H1 (cell line): Measurements from ENCODE around the gene ZSCAN4. TPM values are rescaled to one million over a fixed set of nuclear protein-coding genes. Genes with fewer than 3 reads are reported as not detected.

ENCODE experiments used
- CBX5 ChIP-seq: fragments of 300-800, 300-1000 bp; sonication (generic); IDR thresholded peaks from 2 replicates; pipeline ENCODE4 v1.7.1; 2016; ENCODE audit warnings: antibody characterized with exemption, low read length, low read depth
- HDAC2 ChIP-seq, 2 experiments: fragments of 300-600 bp in 1 of 2; sonication (generic) in 1 of 2; IDR thresholded peaks; 2 replicates each; pipeline ENCODE4 v1.6.1; 2011 to 2012; ENCODE audit warnings: low read depth in 2 of 2, low read length in 2 of 2, mild to moderate bottlenecking in 2 of 2, moderate library complexity in 2 of 2, borderline replicate concordance in 1 of 2, inconsistent platforms in 1 of 2
- RAD21 ChIP-seq, 2 experiments: IDR thresholded peaks in 1 of 2; conservative IDR thresholded peaks in 1 of 2; 2 replicates each; pipeline ENCODE4 v1.6.1; 2011; ENCODE audit warnings: low read depth in 2 of 2, low read length in 2 of 2, improper control_type of control experiment in 1 of 2, inconsistent platforms in 1 of 2, mild to moderate bottlenecking in 1 of 2, moderate library complexity in 1 of 2
- TAF1 ChIP-seq: IDR thresholded peaks from 2 replicates; pipeline ENCODE4 v1.6.1; 2011; ENCODE audit warnings: mild to moderate bottlenecking, low read depth, low read length
- TEAD4 ChIP-seq: IDR thresholded peaks from 2 replicates; pipeline ENCODE4 v1.6.1; 2012; ENCODE audit warnings: low read depth, low read length, inconsistent platforms, mixed read lengths
- YY1 ChIP-seq: IDR thresholded peaks from 2 replicates; pipeline ENCODE4 v1.6.1; 2011; ENCODE audit warnings: low read depth, mild to moderate bottlenecking, low read length
- polyA plus RNA-seq, 7 experiments: library from polyadenylated mRNA; depleted of rRNA in 3 of 7; stranded (reverse) in 5 of 7; unstranded in 2 of 7; fragments of >200 nt in 5 of 7; fragments of 200-250 nt in 2 of 7; gene quantifications; 1 replicate in 5 of 7; 2 replicates in 1 of 7; 4 replicates in 1 of 7; pipeline versions ENCODE4 v1.2.1 to v1.2.3, GENCODE V29; 2011 to 2013; ENCODE audit warnings: missing spikeins in 2 of 7, mixed read lengths in 2 of 7
- total RNA-seq: library from RNA; stranded (reverse); fragmentation: NEBNext Ultra II Directional; extraction: Animal tissue kit (Norgen Biotek cat#: 25700); gene quantifications from 2 replicates; pipeline ENCODE4 v1.2.1, GENCODE V29; 2021

Gene ZSCAN4
- total and polyA plus RNA-seq, 2 of the 8 experiments (the other 6 are each of a cell fraction or from before 2014, with no cell fraction given), result not detected

GRCh38 chr19:57689750-57690149 is 21.0 kb downstream of the ZSCAN4 start (continued):
- TF ChIP-seq TAF1 (no peak), HDAC2 (IDR thresholded peaks at IDR 0.05; ENCODE audit: borderline replicate concordance in 1 of 2, low read depth in 2 of 2, low read length in 2 of 2) (no peak), TEAD4 (no peak), CBX5 (no peak), RAD21 (IDR thresholded peaks at IDR 0.05 in 1 of 2, conservative IDR thresholded peaks at IDR 0.05 in 1 of 2; ENCODE audit: low read depth in 2 of 2, low read length in 2 of 2) (no peak), YY1 (no peak)
